NB4 (cell line): ENCODE data around the gene RBM39.

ENCODE experiments used
- MYC ChIP-seq: IDR thresholded peaks from 2 replicates; pipeline ENCODE4 v1.6.1; 2011; ENCODE audit warnings: low read depth, low read length
- POLR2A ChIP-seq: IDR thresholded peaks from 2 replicates; pipeline ENCODE4 v1.6.1; 2011; ENCODE audit warnings: mild to moderate bottlenecking; ENCODE audit not compliant: insufficient read length; ENCODE audit errors: extremely low read depth
- TF ChIP-seq, protein P1 (sequence below): IDR thresholded peaks from one replicate; pipeline ENCODE4 v1.5.1; 2012; ENCODE audit warnings: low read depth, low read length
- TF ChIP-seq, protein P2 (sequence below): IDR thresholded peaks from 2 replicates; pipeline ENCODE4 v1.6.1; 2011; ENCODE audit warnings: low read depth, low read length

DNA sequence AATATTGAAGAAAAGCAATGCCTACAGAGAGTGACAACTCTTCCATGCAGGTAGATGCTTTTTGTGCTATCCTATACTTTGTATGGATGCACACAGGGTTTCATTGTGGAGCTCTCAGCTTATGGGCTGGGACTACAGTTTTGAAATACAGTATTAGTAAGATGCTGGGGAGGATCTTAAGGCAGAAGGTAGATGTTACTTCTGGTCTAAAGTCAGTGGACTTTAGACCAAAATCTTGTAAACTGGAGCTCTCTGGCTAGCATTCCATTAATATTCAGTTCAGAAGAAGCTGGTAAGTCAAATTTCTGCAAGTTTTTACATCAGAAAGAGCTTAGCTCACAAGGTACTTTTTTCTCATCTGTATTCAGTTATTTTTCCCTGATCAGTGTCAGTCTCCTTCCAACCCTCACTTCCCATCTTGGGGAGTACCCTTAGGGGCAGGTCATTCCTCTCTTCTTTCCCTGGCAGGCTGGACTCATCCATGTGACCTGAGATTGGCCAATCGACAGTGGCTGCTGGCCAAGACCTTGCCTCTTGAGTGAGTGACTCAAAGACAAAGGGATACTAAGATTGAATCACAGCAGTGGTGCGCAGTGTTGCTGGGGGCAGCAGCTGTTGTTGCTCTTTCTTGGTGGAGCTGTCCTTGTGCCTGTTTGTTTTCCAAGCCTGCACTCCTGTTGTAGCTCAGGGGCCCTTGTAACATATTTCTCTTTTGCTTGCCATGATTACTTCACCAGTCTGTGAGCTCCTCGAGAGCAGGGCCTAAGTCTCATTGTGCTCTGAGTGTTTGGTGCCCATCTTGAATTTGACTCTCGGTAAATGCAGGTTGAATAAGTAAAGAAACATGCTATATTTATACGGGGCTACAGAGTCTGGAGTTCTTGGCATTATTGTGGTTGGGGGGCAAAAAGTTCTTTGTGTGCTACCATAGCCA, 26.9 kb upstream of the RBM39 start:
- TF ChIP-seq, protein P1, sequence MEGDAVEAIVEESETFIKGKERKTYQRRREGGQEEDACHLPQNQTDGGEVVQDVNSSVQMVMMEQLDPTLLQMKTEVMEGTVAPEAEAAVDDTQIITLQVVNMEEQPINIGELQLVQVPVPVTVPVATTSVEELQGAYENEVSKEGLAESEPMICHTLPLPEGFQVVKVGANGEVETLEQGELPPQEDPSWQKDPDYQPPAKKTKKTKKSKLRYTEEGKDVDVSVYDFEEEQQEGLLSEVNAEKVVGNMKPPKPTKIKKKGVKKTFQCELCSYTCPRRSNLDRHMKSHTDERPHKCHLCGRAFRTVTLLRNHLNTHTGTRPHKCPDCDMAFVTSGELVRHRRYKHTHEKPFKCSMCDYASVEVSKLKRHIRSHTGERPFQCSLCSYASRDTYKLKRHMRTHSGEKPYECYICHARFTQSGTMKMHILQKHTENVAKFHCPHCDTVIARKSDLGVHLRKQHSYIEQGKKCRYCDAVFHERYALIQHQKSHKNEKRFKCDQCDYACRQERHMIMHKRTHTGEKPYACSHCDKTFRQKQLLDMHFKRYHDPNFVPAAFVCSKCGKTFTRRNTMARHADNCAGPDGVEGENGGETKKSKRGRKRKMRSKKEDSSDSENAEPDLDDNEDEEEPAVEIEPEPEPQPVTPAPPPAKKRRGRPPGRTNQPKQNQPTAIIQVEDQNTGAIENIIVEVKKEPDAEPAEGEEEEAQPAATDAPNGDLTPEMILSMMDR: no peak
- no peak for TF ChIP-seq POLR2A
- TF ChIP-seq, protein P2, sequence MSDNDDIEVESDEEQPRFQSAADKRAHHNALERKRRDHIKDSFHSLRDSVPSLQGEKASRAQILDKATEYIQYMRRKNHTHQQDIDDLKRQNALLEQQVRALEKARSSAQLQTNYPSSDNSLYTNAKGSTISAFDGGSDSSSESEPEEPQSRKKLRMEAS: no peak
- TF ChIP-seq MYC: no peak
